Esophagus muscularis mucosa (tissue), 4 donors: ENCODE data around the gene PNLDC1. TPM values are rescaled to one million over a fixed set of nuclear protein-coding genes. Genes with fewer than 3 reads are reported as not detected.

Source experiments
- DNase-seq: peaks from one replicate; pipeline ENCODE4 v3.0.0-alpha.2; 2017; ENCODE audit errors: extremely low spot score
- H3K27ac ChIP-seq, 4 donors: fragments of 200-600 bp; sonication (generic); replicated peaks in 1 of 4; 1 replicate in 3 of 4; 2 replicates in 1 of 4; pipeline ENCODE4 v1.5.1; 2016 to 2019; ENCODE audit warnings: mild to moderate bottlenecking in 1 of 4
- H3K27me3 ChIP-seq, 4 donors: fragments of 200-600 bp; sonication (generic); one replicate each; pipeline versions ENCODE4 v1.5.1 to v1.6.0; 2016 to 2019
- H3K36me3 ChIP-seq, 4 donors: fragments of 200-600 bp; sonication (generic); one replicate each; pipeline ENCODE4 v1.5.1; 2016 to 2019
- H3K4me1 ChIP-seq, 4 donors: fragments of 200-600 bp; sonication (generic); one replicate each; pipeline ENCODE4 v1.5.1; 2016 to 2019
- H3K4me3 ChIP-seq, 4 donors: fragments of 200-600 bp; sonication (generic); 1 replicate in 2 of 4; 2 replicates in 2 of 4; pipeline ENCODE4 v1.5.1; 2016 to 2019; ENCODE audit warnings: mild to moderate bottlenecking in 4 of 4, moderate library complexity in 1 of 4
- H3K9me3 ChIP-seq, 4 donors: fragments of 200-600 bp; sonication (generic); 1 replicate in 3 of 4; 2 replicates in 1 of 4; pipeline ENCODE4 v1.5.1; 2016 to 2019
- CTCF ChIP-seq, 3 experiments: fragments of 200-600 bp in 2 of 3; fragments of 450-650 bp in 1 of 3; sonication (generic) in 2 of 3; IDR thresholded peaks; one replicate each; pipeline ENCODE4 v1.5.1; 2017 to 2019; ENCODE audit warnings: antibody characterized with exemption in 3 of 3, mild to moderate bottlenecking in 2 of 3, moderate library complexity in 1 of 3
- EP300 ChIP-seq: sonication (generic); formaldehyde crosslinking; IDR thresholded peaks from one replicate; pipeline ENCODE4 v1.6.1; 2017; ENCODE audit warnings: antibody characterized with exemption
- POLR2A ChIP-seq: fragments of 450-650 bp; IDR thresholded peaks from one replicate; pipeline ENCODE4 v1.6.1; 2017; ENCODE audit warnings: antibody characterized with exemption, moderate library complexity, mild to moderate bottlenecking, low read depth
- POLR2AphosphoS5 ChIP-seq, 2 donors: sonication (generic); formaldehyde crosslinking; IDR thresholded peaks; one replicate each; pipeline ENCODE4 v1.6.1; 2017; ENCODE audit warnings: antibody characterized with exemption in 2 of 2
- WGBS: methylation state at CpG from one replicate; pipeline ENCODE4 v1.1.5; 2018; 5-methylcytosine and 5-hydroxymethylcytosine counted together
- intact Hi-C: fragments of 100-400 bp; cut with DNase I; formaldehyde crosslinking; loops from one replicate; pipeline ENCODE4 v1.15.1; 2023
- total RNA-seq, 4 donors: library from RNA; depleted of rRNA; stranded (reverse); fragments of >200 nt; gene quantifications; one replicate each; pipeline versions ENCODE4 v1.1.0 to v1.2.1, GENCODE V29; 2016

Gene PNLDC1
- total RNA-seq, 4 donors from 2014 or later, result 0.23 TPM; not detected in 3

DNA sequence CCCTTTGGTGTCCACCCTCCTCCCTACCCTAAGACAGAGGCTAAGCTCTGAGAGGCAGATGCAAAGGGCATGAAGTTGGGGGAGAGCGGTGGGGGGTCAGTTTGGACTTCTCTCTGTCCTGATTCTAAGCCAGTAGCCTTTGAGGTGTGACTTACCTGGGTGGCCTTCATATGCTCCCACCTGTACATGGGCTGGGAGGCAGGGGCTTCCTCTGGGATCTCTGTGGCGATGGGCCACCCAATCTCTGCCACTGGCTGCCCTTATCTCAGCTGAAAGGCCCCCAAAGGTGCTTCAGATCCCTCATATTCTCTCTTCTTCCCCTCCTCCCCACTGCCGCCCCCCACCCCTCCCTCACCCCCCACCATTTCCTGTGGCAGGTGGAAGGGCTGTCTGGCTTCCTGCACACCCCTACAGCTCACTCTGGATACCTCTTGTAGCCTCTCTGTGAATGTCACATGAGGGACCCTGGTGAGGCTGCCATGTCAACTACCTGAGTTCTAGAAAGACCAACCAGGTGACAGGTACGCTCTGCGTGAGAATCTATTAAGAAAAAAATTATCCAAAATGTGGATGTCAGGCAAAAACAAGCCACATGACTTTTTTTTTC lies 34.0 kb downstream of the PNLDC1 start:
- DNase-seq, result no peak
- 93% methylated on average over 2 of the region's 5 CpGs for WGBS
- Histone ChIP-seq H3K4me1 (no peaks in the 10 kb centered on the region), H3K9me3 (no peaks in the 10 kb centered on the region), H3K4me3 (no peak overlapping the region), H3K27me3 (peaks cover 0 to 9% (median 0%) of the 10 kb centered on the region in 4 donors), H3K36me3 (no peaks in the 10 kb centered on the region), H3K27ac (no peak overlapping the region)
- TF ChIP-seq EP300 (no peak), POLR2AphosphoS5 (IDR thresholded peaks at IDR 0.05) (no peak), CTCF (IDR thresholded peaks at IDR 0.05) (no peak), POLR2A (no peak)
- intact Hi-C loops, result no loop called here

DNA sequence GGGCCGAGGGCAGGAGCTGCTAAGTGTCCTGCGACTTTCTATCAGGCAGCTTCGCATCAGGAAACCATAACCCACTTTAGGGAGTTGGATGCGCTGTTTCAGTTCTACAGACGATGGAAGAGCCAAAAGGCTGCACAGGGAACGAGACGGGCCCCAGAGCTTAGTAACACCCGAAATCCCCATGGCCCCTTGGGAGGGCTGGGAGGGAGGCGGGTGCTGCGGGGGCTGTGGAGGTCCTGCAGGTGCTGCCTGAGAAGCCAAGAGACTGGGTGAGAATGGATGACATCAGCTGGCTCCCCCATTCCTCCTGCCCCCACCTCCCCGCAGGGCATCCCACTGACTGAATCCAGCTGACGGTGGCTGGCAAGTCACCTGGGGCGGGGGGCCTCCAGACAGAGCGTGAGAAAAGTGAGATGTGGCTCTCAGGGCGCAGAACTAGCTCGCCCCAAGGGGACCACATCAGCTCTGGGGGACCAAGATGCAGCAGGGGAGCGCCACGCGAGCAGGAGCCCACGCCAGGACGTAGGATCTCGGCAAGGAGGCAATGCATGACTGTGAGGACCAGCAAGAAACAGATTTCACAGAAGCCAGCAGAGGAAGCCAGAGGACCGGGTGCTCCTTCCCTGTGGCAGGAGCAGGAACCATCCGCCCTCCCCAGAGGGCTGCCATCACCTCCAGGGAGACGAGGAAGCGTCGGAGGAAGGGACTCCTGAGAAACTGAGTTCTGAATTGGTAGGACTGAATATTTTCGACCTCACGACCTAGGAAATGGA lies 36.8 kb downstream of the PNLDC1 start:
- Histone ChIP-seq H3K27ac (no peak overlapping the region), H3K36me3 (no peaks in the 10 kb centered on the region), H3K4me3 (no peak overlapping the region), H3K27me3 (peaks cover 0 to 9% (median 0%) of the 10 kb centered on the region in 4 donors), H3K4me1 (no peaks in the 10 kb centered on the region), H3K9me3 (no peaks in the 10 kb centered on the region)
- DNase-seq, result no peak
- 80% methylated on average over 25 of the region's 29 CpGs for WGBS
- no peak for TF ChIP-seq CTCF (IDR thresholded peaks at IDR 0.05)
- no peak for TF ChIP-seq POLR2A
- intact Hi-C loops, result no loop called here

DNA sequence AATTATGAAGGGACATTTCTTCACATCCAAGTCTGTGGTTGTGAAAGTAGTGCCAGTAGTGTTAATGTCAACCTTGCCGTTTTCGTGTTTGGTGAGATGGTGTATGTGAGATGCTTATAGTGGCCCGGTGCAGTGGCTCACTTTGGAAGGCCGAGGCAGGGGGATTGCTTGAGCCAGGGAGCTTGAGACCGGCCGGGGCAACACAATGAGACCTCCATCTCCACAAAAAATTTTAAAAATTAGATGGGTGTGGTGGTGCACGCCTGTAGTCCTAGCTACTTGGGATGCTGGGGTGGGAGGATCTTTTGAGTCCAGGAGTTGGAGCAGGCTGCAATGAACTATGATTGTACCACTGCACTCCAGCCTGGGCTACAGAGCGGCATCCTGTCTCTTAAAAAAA lies 37.4 kb downstream of the PNLDC1 start:
- no peak for TF ChIP-seq POLR2AphosphoS5 (IDR thresholded peaks at IDR 0.05)
- TF ChIP-seq EP300, result no peak
- no peak for TF ChIP-seq CTCF (IDR thresholded peaks at IDR 0.05)
- TF ChIP-seq POLR2A, result no peak
- no peak overlapping the region for H3K27ac ChIP-seq
- intact Hi-C loops, result no loop called here

DNA sequence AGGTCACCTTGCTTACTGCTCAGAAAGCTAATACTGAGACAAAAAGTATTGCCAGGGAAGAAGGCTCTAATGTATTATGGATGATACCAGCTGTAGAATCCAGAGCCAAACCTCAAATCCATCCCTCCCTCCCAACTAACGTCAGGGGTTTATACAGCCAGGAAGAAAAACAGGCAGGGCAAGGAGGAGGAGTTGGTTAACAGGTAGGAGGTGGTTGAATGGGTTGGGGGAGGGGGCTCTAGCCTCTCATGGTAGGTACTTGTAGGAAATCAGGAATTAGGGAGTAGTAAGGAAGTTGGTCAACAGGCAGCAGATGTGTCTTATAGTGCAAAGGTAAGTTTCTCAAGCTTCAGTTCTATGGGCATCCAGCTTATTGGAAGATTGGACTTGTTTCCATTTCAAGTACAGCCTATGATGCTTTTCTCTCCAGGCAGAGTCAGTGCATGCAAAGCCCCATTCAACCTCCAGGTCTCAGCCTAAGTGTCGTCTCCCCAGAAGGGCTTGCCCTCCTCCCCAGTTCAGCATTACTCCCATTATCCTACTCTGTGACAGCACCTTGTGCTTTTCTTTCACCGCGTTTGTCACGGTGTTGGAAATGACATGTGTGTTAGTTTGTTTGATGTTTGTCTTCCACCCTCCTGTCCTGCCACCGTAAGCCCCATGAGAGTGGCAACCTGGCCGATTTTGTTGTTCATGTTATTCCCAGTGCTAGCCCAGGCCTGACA lies 38.1 kb downstream of the PNLDC1 start:
- Histone ChIP-seq H3K4me1 (no peaks in the 10 kb centered on the region), H3K36me3 (no peaks in the 10 kb centered on the region), H3K9me3 (no peaks in the 10 kb centered on the region), H3K27ac (no peak overlapping the region), H3K27me3 (peaks cover 0 to 9% (median 0%) of the 10 kb centered on the region in 4 donors), H3K4me3 (no peak overlapping the region)
- DNase-seq, result no peak
- 87% methylated on average over 7 of the region's 7 CpGs for WGBS
- no peak for TF ChIP-seq CTCF (IDR thresholded peaks at IDR 0.05)
- TF ChIP-seq POLR2AphosphoS5 (IDR thresholded peaks at IDR 0.05), result no peak
- no peak for TF ChIP-seq POLR2A
- no peak for TF ChIP-seq EP300
- intact Hi-C loops, result no loop called here

More for the DNA sequence above, 37.4 kb downstream of the PNLDC1 start:
- DNase-seq, result no peak
- peaks cover 0 to 9% (median 0%) of the 10 kb centered on the region in 4 donors for H3K27me3 ChIP-seq
- 85% methylated on average over 8 of the region's 8 CpGs for WGBS
- no peaks in the 10 kb centered on the region for H3K36me3 ChIP-seq
- no peaks in the 10 kb centered on the region for H3K9me3 ChIP-seq
- no peaks in the 10 kb centered on the region for H3K4me1 ChIP-seq
- no peak overlapping the region for H3K4me3 ChIP-seq
